Lower leg skin (tissue), 4 donors: ENCODE measurements around the gene QPRT. TPM values are rescaled to one million over a fixed set of nuclear protein-coding genes. Genes with fewer than 3 reads are reported as not detected.
"Not testable (repeated sequence)": the region's sequence is repeated elsewhere in the genome, so short reads cannot be mapped to it uniquely, and the experiment has no call there.

Experiments used
- DNase-seq, 2 donors: peaks; one replicate each; pipeline ENCODE4 v3.0.0-alpha.2; 2019; ENCODE audit warnings: low spot score in 2 of 2
- H3K4me3 ChIP-seq: fragments of 200-600 bp; sonication (generic); 2 replicates; pipeline ENCODE4 v1.5.1; 2017; ENCODE audit warnings: mild to moderate bottlenecking, low read depth; ENCODE audit not compliant: poor library complexity, severe bottlenecking
- CTCF ChIP-seq, 3 donors: fragments of 450-650 bp; IDR thresholded peaks; one replicate each; pipeline ENCODE4 v1.5.1; 2016; ENCODE audit warnings: antibody characterized with exemption in 3 of 3, mild to moderate bottlenecking in 3 of 3, moderate library complexity in 2 of 3
- POLR2A ChIP-seq, 2 donors: fragments of 450-650 bp; IDR thresholded peaks; one replicate each; pipeline ENCODE4 v1.6.1; 2016 to 2017; ENCODE audit warnings: antibody characterized with exemption in 2 of 2, mild to moderate bottlenecking in 1 of 2, moderate library complexity in 1 of 2
- WGBS, 2 donors: methylation state at CpG; one replicate each; pipeline ENCODE4 v1.1.5; 2018; 5-methylcytosine and 5-hydroxymethylcytosine counted together
- intact Hi-C: fragments of 100-400 bp; cut with DNase I; formaldehyde crosslinking; loops from one replicate; pipeline ENCODE4 v1.15.0; 2023; ENCODE audit warnings: low total_unique reads
- total RNA-seq, 4 donors: library from RNA; depleted of rRNA; stranded (reverse); fragments of >200 nt; gene quantifications; one replicate each; pipeline ENCODE4 v1.1.0, GENCODE V29; 2016

Gene QPRT
- total RNA-seq, 4 donors from 2014 or later: 1.9 to 3.6 (median 2.7) TPM

GRCh38 chr16:29730649-29731048, 51.7 kb downstream of the QPRT start:
- WGBS, 2 donors: 68 to 76% methylated on average over 7 of the region's 7 CpGs
- no peak for TF ChIP-seq POLR2A (IDR thresholded peaks at IDR 0.05)
- no peak for TF ChIP-seq CTCF (IDR thresholded peaks at IDR 0.05)
- DNase-seq: no peak
- no peak overlapping the region for H3K4me3 ChIP-seq
- intact Hi-C loops: no loop called here

- WGBS, 2 donors: 81 to 84% methylated on average over 13 of the region's 13 CpGs
- H3K4me3 ChIP-seq, DNase-seq, intact Hi-C loops: not testable (repeated sequence)
Measured at GRCh38 chr16:29731768-29732601, 53.0 kb downstream of the QPRT start.

- no peak overlapping the region for H3K4me3 ChIP-seq
- intact Hi-C loops: no loop called here
- WGBS, 2 donors: 62 to 64% methylated on average over 1 of the region's 1 CpG
- TF ChIP-seq POLR2A (IDR thresholded peaks at IDR 0.05) (no peak), CTCF (IDR thresholded peaks at IDR 0.05) (no peak)
- no peak for DNase-seq
Measured at GRCh38 chr16:29734786-29735185, 55.8 kb downstream of the QPRT start.

- no peak for DNase-seq
- no peak for TF ChIP-seq POLR2A (IDR thresholded peaks at IDR 0.05)
- TF ChIP-seq CTCF (IDR thresholded peaks at IDR 0.05): no peak
- intact Hi-C loops: no loop called here
- H3K4me3 ChIP-seq: no peak overlapping the region
- whole genome bisulfite sequencing, 2 donors: 37 to 44% methylated on average over 5 of the region's 5 CpGs
Measured at GRCh38 chr16:29736112-29736511, 57.1 kb downstream of the QPRT start.

GRCh38 chr16:29736764-29737163, 57.8 kb downstream of the QPRT start:
- DNase-seq: no peak
- WGBS, 2 donors: 62 to 70% methylated on average over 6 of the region's 6 CpGs
- H3K4me3 ChIP-seq: no peak overlapping the region
- TF ChIP-seq POLR2A (IDR thresholded peaks at IDR 0.05): no peak
- no peak for TF ChIP-seq CTCF (IDR thresholded peaks at IDR 0.05)
- intact Hi-C loops: no loop called here

- no peak for DNase-seq
- 65 to 76% methylated on average over 5 of the region's 5 CpGs for WGBS, 2 donors
- H3K4me3 ChIP-seq: no peak overlapping the region
- no peak for TF ChIP-seq POLR2A (IDR thresholded peaks at IDR 0.05)
- no peak for TF ChIP-seq CTCF (IDR thresholded peaks at IDR 0.05)
- intact Hi-C loops: no loop called here
Measured at GRCh38 chr16:29737713-29738112, 58.7 kb downstream of the QPRT start.
